ENCODE results near the gene TP73. TPM values are rescaled to one million over a fixed set of nuclear protein-coding genes. Genes with fewer than 3 reads are reported as not detected.

TP73 gene
- total RNA-seq, 2 donors from 2014 or later, result not detected

GRCh38 chr1:3624200-3625136, 27.8 kb upstream of the TP73 start, which contains the start of gene TPRG1L:
TPRG1L (plus strand) TSS chr1:3625015; CDS start chr1:3625073, 58 bp downstream.
- Histone ChIP-seq H3K9me3 (no peaks in the 10 kb centered on the region), H3K27me3 (replicated peaks; ENCODE audit: insufficient read depth) (no peaks in the 10 kb centered on the region), H3K27ac (peak within 1 kb of the TSS; percentile 35 to 51), H3K4me1 (ENCODE audit: control insufficient read depth in 1 of 2, low read depth in 2 of 2) (peaks cover 16 to 24% of the 10 kb centered on the region in 2 donors), H3K4me3 (peak within 1 kb of the TSS; percentile 97), H3K36me3 (peaks cover 19% of the 10 kb centered on the region)
- no peak for TF ChIP-seq CTCF (IDR thresholded peaks at IDR 0.05)
- ATAC-seq (ENCODE audit: insufficient number of reproducible peaks, low FRiP score, low read depth), result peak; percentile 87
- peak; percentile 94 for DNase-seq (ENCODE audit: low spot score)

GRCh38 chr1:3625151-3625907, 27.0 kb upstream of the TP73 start:
- DNase-seq (ENCODE audit: low spot score) (no peak), ATAC-seq (ENCODE audit: insufficient number of reproducible peaks, low FRiP score, low read depth) (peak; percentile 7)

GRCh38 chr1:3626025-3626424, 26.3 kb upstream of the TP73 start:
- Histone ChIP-seq H3K4me1 (ENCODE audit: control insufficient read depth in 1 of 2, low read depth in 2 of 2) (peaks cover 16 to 24% of the 10 kb centered on the region in 2 donors), H3K27ac (no peak overlapping the region), H3K9me3 (no peaks in the 10 kb centered on the region), H3K27me3 (replicated peaks; ENCODE audit: insufficient read depth) (no peaks in the 10 kb centered on the region), H3K4me3 (peak overlapping the region; percentile 97), H3K36me3 (peaks cover 29% of the 10 kb centered on the region)
- TF ChIP-seq CTCF (IDR thresholded peaks at IDR 0.05), result no peak
- DNase-seq (ENCODE audit: low spot score) (no peak), ATAC-seq (ENCODE audit: insufficient number of reproducible peaks, low FRiP score, low read depth) (no peak)

More at GRCh38 chr1:3625151-3625907, 27.0 kb upstream of the TP73 start:
- Histone ChIP-seq H3K4me3 (peak overlapping the region; percentile 97), H3K27me3 (replicated peaks; ENCODE audit: insufficient read depth) (no peaks in the 10 kb centered on the region), H3K4me1 (ENCODE audit: control insufficient read depth in 1 of 2, low read depth in 2 of 2) (peaks cover 16 to 24% of the 10 kb centered on the region in 2 donors), H3K36me3 (peaks cover 25% of the 10 kb centered on the region), H3K27ac (peak overlapping the region in 1 of 2 donors; percentile 35), H3K9me3 (no peaks in the 10 kb centered on the region)
- no peak for TF ChIP-seq CTCF (IDR thresholded peaks at IDR 0.05)

GRCh38 chr1:3627515-3628253, 24.6 kb upstream of the TP73 start:
- H3K4me3 ChIP-seq, result no peak overlapping the region
- TF ChIP-seq CTCF (IDR thresholded peaks at IDR 0.05), result no peak
- H3K9me3 ChIP-seq, result no peaks in the 10 kb centered on the region
- H3K4me1 ChIP-seq (ENCODE audit: control insufficient read depth in 1 of 2, low read depth in 2 of 2), result peaks cover 16 to 22% of the 10 kb centered on the region in 2 donors
- ATAC-seq (ENCODE audit: insufficient number of reproducible peaks, low FRiP score, low read depth) (no peak), DNase-seq (ENCODE audit: low spot score) (no peak)
- no peaks in the 10 kb centered on the region for H3K27me3 ChIP-seq (replicated peaks; ENCODE audit: insufficient read depth)
- H3K36me3 ChIP-seq, result peaks cover 38% of the 10 kb centered on the region
- no peak overlapping the region for H3K27ac ChIP-seq

Measured in thoracic aorta (tissue), 2 donors.